Spleen (tissue), 11 donors: ENCODE results near the gene IMPDH1. TPM values are rescaled to one million over a fixed set of nuclear protein-coding genes. Genes with fewer than 3 reads are reported as not detected.

Source experiments
- DNase-seq: peaks from one replicate; pipeline ENCODE4 v3.0.0-alpha.2; 2020
- H3K27ac ChIP-seq, 8 donors: fragments of 200-600 bp; sonication (generic) in 7 of 8; 1 replicate in 4 of 8; 2 replicates in 4 of 8; pipeline versions ENCODE4 v1.5.0 to v1.8.0; 2016 to 2021; ENCODE audit warnings: inconsistent platforms in 4 of 8, mild to moderate bottlenecking in 4 of 8, moderate library complexity in 1 of 8
- H3K27me3 ChIP-seq, 7 donors: fragments of 200-600 bp; sonication (generic) in 6 of 7; replicated peaks in 1 of 7; 1 replicate in 4 of 7; 2 replicates in 3 of 7; pipeline versions ENCODE4 v1.5.0 to v1.8.0; 2016 to 2021; ENCODE audit warnings: inconsistent platforms in 3 of 7, mild to moderate bottlenecking in 1 of 7
- H3K36me3 ChIP-seq, 6 donors: fragments of 200-600 bp; sonication (generic) in 5 of 6; 1 replicate in 4 of 6; 2 replicates in 2 of 6; pipeline versions ENCODE4 v1.5.0 to v1.8.0; 2016 to 2021; ENCODE audit warnings: inconsistent platforms in 2 of 6
- H3K4me1 ChIP-seq, 6 donors: fragments of 200-600 bp; sonication (generic) in 5 of 6; 1 replicate in 3 of 6; 2 replicates in 3 of 6; pipeline versions ENCODE4 v1.5.0 to v1.8.0; 2016 to 2021; ENCODE audit warnings: inconsistent platforms in 3 of 6
- H3K4me3 ChIP-seq, 8 donors: fragments of 200-600 bp; sonication (generic) in 7 of 8; 1 replicate in 4 of 8; 2 replicates in 4 of 8; pipeline versions ENCODE4 v1.5.0 to v1.8.0; 2016 to 2021; ENCODE audit warnings: inconsistent platforms in 4 of 8, mild to moderate bottlenecking in 4 of 8, moderate library complexity in 2 of 8
- H3K9me3 ChIP-seq, 8 donors: fragments of 200-600 bp; sonication (generic) in 7 of 8; 1 replicate in 4 of 8; 2 replicates in 4 of 8; pipeline versions ENCODE4 v1.5.0 to v1.8.0; 2016 to 2021; ENCODE audit warnings: inconsistent platforms in 4 of 8
- CTCF ChIP-seq, 11 experiments: fragments of 200-600 bp in 7 of 11; fragments of 450-650 bp in 4 of 11; sonication (generic) in 4 of 11; IDR thresholded peaks in 8 of 11; conservative IDR thresholded peaks in 3 of 11; 1 replicate in 7 of 11; 2 replicates in 4 of 11; pipeline versions ENCODE4 v1.4.0 to v1.8.0; 2016 to 2021; ENCODE audit warnings: antibody characterized with exemption in 11 of 11, inconsistent platforms in 4 of 11, mild to moderate bottlenecking in 1 of 11
- POLR2A ChIP-seq, 3 donors: fragments of 450-650 bp; IDR thresholded peaks; one replicate each; pipeline ENCODE4 v1.5.1; 2017; ENCODE audit warnings: antibody characterized with exemption in 3 of 3, mild to moderate bottlenecking in 1 of 3
- POLR2AphosphoS5 ChIP-seq, 3 donors: sonication (generic); formaldehyde crosslinking; IDR thresholded peaks; one replicate each; pipeline ENCODE4 v1.5.1; 2017; ENCODE audit warnings: antibody characterized with exemption in 3 of 3
- WGBS, 5 donors: extraction: QIAGEN DNeasy Blood & Tissue Kit in 3 of 5; methylation state at CpG; one replicate each; pipeline versions ENCODE4 v1.1.5 to v1.1.7; 2013 to 2018; 5-methylcytosine and 5-hydroxymethylcytosine counted together
- intact Hi-C: fragments of 100-400 bp; cut with DNase I; formaldehyde crosslinking; loops from one replicate; pipeline ENCODE4 v1.15.0; 2023; ENCODE audit warnings: low total_unique reads
- polyA plus RNA-seq, 3 donors: library from polyadenylated mRNA; stranded (reverse); fragments of 200-250 nt; gene quantifications; one replicate each; pipeline ENCODE4 v1.2.1, GENCODE V29; 2013
- small RNA-seq, 4 donors: library from RNA; depleted of rRNA; stranded (forward); fragments of <200 nt; gene quantifications; one replicate each; pipeline ENCODE3, GENCODE V24; 2016
- total RNA-seq, 7 donors: library from RNA; depleted of rRNA in 3 of 7; stranded (reverse); fragments of >200 nt in 3 of 7; fragmentation: NEBNext Ultra II Directional in 4 of 7; extraction: Animal tissue kit (Norgen Biotek cat#: 25700) in 4 of 7; gene quantifications; one replicate each; pipeline versions ENCODE4 v1.1.0 to v1.2.1, GENCODE V29; 2016 to 2021
- donor health status: healthy with polysubstance abuse.
- donor health status: DM: no; HTN: no; CAD: no; lungs with moderate emphysema.
- donor health status: DM: no; HTN: no; CAD: no.
- donor health status: Bipolar disorder and iron deficiency.
- donor health status: healthy.
- donor health status: DM: no; HTN: no; CAD: no.
- donor health status: DM: yes; HTN: yes; CAD: no.

The IMPDH1 gene
- total and polyA plus RNA-seq, 10 donors = 29.9 to 120 (median 83.1) TPM

DNA sequence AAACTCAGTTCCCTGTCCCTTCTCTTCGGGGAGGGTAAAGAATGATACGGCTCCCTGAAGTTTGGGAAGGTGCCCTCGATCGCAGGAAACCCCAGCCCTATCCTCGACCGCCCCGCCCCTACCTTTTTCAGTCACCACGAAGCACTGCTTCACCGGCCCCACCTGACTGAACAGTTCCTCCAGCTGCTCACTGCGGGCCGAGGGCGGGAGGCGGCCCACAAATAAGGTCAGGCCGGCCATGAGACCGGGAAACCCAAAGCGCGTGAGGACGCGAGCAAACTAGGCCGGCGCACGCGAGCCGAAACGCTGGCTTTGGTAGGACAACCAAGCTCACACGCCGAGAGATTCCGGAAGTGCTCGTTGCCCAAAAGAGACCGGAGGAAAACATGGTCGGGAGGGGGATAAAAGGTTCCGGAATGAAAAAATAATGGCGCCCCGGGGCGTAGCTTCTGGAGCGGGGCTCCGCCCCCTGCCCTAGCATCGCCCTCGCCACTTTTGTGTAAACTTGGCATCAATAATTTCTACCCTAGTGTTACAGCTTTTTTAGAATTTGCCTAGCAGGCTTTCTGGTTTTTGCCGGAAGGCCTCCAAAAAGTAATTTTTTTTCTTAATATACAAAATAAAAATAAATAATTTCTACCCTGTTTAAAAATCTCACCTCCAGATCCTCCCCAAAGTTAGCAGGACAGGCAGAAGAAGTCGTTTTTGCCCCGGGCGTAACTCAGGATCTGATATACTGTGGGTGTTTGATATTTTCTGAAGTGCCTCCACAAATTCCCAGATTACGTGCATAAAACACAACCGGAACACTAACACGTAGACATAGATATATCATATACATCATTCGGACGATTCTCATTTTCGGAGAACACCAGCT is 66.0 kb downstream of the IMPDH1 start, which contains the start of gene RBM28:
RBM28 (minus strand) TSS at position 355 of the 877 bp plus-strand sequence; CDS start at position 240, 115 bp downstream.
- Histone ChIP-seq H3K36me3 (peaks cover 0 to 18% (median 8%) of the 10 kb centered on the region in 6 donors), H3K9me3 (no peaks in the 10 kb centered on the region), H3K27ac (peak within 1 kb of the TSS; percentile 74 to 89 (median 80)), H3K4me3 (peak within 1 kb of the TSS; percentile 70 to 90 (median 78)), H3K27me3 (peaks cover 0 to 8% (median 0%) of the 10 kb centered on the region in 7 donors), H3K4me1 (peaks cover 10 to 35% (median 30%) of the 10 kb centered on the region in 6 donors)
- 12 to 14% (median 13%) methylated on average over 49 of the region's 49 CpGs for WGBS, 5 donors
- intact Hi-C loops = no loop called here
- TF ChIP-seq POLR2AphosphoS5 (IDR thresholded peaks at IDR 0.05) (peak; percentile 91 to 94 (median 92)), POLR2A (IDR thresholded peaks at IDR 0.05) (peak in 1 of 3 donors; percentile 8), CTCF (IDR thresholded peaks at IDR 0.05 in 8 of 11, conservative IDR thresholded peaks at IDR 0.05 in 3 of 11) (peak in 4 of 11 experiments; percentile 3 to 24 (median 12))
- peak; percentile 94 for DNase-seq

Small RNAs within 50 kb of the gene (small RNA-seq; reads per million reads assigned to genes)
- gene AC010655.1 (0 reads per million in 4 donors), gene RNU7-27P (0 reads per million in 4 donors), gene RNU7-54P (0 reads per million in 4 donors)

Other genes starting within 250 kb of the IMPDH1 start
- gene LEP, start 168.7 kb downstream of the IMPDH1 start, total RNA-seq = under 1 TPM in 2 of 7 donors, not detected in 5; 0.12 to 0.44 TPM
- under 1 TPM; 0.06 to 0.21 (median 0.13) TPM for gene LEP, start 168.7 kb downstream of the IMPDH1 start, polyA plus RNA-seq
- 10 to 100 TPM; 23.8 to 45.8 (median 34.9) TPM for gene RBM28, start 66.1 kb downstream of the IMPDH1 start, total RNA-seq
- gene RBM28, start 66.1 kb downstream of the IMPDH1 start, polyA plus RNA-seq = 10 to 100 TPM; 11.0 to 21.0 (median 19.4) TPM
- 1 to 10 TPM in 3 of 7 donors, under 1 TPM in 3, not detected in 1; 0.38 to 5.4 (median 0.93) TPM for gene PRRT4, start 48.3 kb downstream of the IMPDH1 start, total RNA-seq
- under 1 TPM; 0.14 to 0.45 (median 0.28) TPM for gene PRRT4, start 48.3 kb downstream of the IMPDH1 start, polyA plus RNA-seq
- 10 to 100 TPM in 2 of 7 donors, 1 to 10 TPM in 5; 4.2 to 16.7 (median 7.1) TPM for gene HILPDA, start 45.9 kb upstream of the IMPDH1 start, total RNA-seq
- gene HILPDA, start 45.9 kb upstream of the IMPDH1 start, polyA plus RNA-seq = 1 to 10 TPM; 3.2 to 8.2 (median 7.2) TPM
- gene METTL2B, start 66.8 kb upstream of the IMPDH1 start, total RNA-seq = 10 to 100 TPM; 17.7 to 32.8 (median 22.4) TPM
- gene METTL2B, start 66.8 kb upstream of the IMPDH1 start, polyA plus RNA-seq = 10 to 100 TPM in 1 of 3 donors, 1 to 10 TPM in 2; 6.7 to 12.3 (median 7.2) TPM